WTC11 (cell line): ENCODE results near the gene C1QTNF6.

Experiments
- CREM ChIP-seq: sonication (generic); formaldehyde crosslinking; IDR thresholded peaks from 2 replicates; pipeline ENCODE4 v1.8.1; 2022; ENCODE audit warnings: mild to moderate bottlenecking, missing genetic modification reagents, moderate library complexity
- CTCF ChIP-seq: fragments of 200-600 bp; IDR thresholded peaks from 2 replicates; pipeline ENCODE4 v1.8.0; 2022; ENCODE audit warnings: antibody characterized with exemption
- E2F4 ChIP-seq: sonication (generic); formaldehyde crosslinking; IDR thresholded peaks from 2 replicates; pipeline ENCODE4 v1.8.1; 2022; ENCODE audit warnings: low read depth, mild to moderate bottlenecking, moderate library complexity, missing genetic modification reagents, borderline replicate concordance
- HMGXB4 ChIP-seq: sonication (generic); formaldehyde crosslinking; IDR thresholded peaks from 2 replicates; pipeline ENCODE4 v1.8.1; 2023; ENCODE audit warnings: mild to moderate bottlenecking, moderate library complexity, missing genetic modification reagents
- MAX ChIP-seq: sonication (generic); formaldehyde crosslinking; IDR thresholded peaks from 2 replicates; pipeline ENCODE4 v1.8.0; 2022; ENCODE audit warnings: mild to moderate bottlenecking, missing genetic modification reagents
- ZNF263 ChIP-seq: sonication (generic); formaldehyde crosslinking; IDR thresholded peaks from 2 replicates; pipeline ENCODE4 v1.8.1; 2022; ENCODE audit warnings: low read depth, mild to moderate bottlenecking, moderate library complexity, missing genetic modification reagents

GRCh38 chr22:37223965-37224551, 36.0 kb upstream of the C1QTNF6 start:
- TF ChIP-seq MAX (no peak), CTCF (no peak), HMGXB4 (no peak), ZNF263 (CRISPR knock-in tag) (no peak), E2F4 (CRISPR knock-in tag) (no peak), CREM (CRISPR knock-in tag) (no peak)
